Fibroblast of skin of left biceps (primary cell): Measurements from ENCODE around the gene CCR3.

ENCODE experiments used
- DNase-seq, 2 experiments: peaks; one replicate each; pipeline ENCODE4 v3.0.0-alpha.2; 2013; ENCODE audit warnings: low read depth in 2 of 2

CCR3 gene

DNA sequence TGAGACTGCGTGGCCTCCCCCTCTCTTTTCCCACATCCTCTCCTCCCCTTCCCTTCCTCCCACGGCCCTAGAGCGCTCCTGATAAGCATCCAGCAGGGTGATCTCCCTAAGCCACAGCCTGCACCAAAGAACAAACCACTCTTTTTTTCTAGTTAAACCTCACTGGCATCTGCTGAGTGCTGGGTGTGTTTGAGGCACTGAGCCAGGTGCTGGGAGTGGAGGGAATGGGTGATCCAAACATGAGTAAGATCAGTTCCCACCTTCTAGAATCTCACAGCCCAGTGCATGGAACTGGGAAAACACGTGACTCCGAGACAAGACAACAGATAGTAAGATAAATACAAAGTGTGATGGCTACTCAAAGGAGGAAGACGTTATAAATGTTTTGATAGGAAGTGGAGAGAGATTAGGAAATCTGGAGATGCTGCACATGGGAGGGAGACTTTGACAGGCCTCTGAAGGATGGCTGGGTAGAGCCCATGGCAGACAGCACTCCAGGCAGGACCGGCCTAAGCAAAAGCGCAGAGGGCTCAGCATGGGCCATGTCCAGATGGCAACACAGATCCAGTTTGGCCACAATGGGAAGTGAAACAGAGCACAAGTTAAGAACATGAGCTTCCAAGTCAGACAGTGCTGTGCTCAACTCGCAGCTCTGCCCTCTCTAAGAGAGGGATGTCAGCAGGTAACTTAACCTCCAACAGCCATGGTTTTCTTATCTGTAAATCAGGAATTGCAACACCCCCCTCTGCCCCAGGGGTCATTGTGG, 55.6 kb downstream of the CCR3 start:
- no peak for DNase-seq

DNA sequence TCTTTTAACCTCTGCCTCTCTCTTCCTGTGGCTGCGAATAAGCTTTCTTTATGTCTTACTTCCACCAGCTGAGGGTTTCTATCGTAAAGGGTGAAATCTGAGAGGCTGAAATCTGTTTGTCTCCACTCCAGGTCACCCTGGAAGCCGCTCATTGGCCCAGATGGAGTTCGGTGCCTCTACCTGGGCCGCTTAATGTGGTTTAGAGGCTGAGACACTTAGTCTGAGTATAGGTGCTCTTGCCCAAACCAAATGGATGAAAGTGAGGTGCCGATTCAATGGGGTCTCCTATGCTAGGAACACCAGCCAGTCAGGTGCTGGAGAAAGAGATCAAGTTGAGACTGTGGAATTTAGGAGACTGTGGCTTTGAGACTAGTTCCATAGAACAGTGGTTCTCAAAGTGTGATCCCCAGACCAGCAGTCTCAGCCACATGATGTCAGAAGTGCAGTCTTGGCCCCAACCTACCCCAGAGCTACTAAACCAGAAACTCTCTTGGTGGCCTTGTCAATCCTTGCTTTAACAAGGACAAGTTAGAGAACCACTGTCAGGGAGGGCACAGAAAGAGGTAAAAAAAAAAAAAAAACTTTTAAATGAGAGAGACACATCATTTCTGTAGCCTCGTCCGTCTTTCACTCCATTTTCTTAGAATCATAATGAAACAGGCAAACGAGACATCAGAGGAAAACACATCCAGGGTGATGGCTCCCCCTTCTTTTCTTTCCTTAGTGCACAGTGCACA, 56.8 kb downstream of the CCR3 start:
- no peak for DNase-seq

GRCh38 chr3:46299608-46300460, 57.6 kb downstream of the CCR3 start:
- DNase-seq: no peak

DNA sequence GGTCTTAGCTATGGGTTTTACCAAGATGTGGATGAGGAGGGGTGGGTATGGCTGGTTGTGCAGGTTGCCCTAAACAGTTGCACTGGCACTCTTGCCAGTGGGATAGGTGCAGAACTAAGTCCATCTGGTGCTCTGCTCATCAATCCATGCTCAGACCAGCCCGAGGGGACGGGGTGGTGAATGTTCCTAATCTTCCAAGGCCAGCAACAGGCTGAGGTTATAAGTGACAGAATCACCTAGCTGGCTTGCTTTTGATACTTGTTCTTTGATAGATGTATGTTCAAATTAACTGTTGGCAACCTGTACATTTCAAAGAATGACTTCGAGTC, 58.2 kb downstream of the CCR3 start:
- DNase-seq: no peak

DNA sequence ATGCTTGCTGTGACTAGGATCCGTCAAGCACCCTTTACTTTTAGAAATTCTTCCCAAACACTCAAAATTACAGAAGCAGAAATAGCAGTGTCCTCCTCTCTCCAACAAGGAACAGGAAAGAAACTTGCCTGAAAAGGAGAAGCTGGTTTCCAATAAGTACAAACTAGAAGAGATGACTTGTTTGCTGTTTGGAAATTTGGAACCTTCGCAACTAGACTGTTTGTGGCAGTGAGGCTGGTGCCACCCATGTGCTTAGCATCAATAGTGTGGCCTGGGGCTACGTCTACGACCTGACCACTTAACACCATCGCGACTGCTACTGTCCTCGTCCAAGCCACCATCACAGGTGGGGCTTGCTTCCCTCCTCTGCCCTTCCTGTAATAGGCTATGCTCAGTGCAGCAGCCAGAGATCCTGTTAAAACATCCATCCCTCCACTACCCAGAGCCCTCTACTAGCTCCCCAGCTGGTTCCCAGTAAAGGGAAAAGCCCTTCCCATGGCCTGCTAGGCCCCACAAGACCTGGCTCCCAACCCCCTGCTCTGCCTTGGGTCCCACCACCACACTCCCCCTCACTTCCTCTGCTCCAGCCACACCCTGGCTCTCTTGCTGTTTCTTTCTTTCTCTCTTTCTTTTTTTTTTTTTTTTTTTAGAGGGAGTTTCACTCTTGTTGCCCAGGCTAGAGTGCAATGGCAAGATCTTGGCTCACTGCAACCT, 59.0 kb downstream of the CCR3 start:
- DNase-seq: no peak

GRCh38 chr3:46303240-46303639, 61.0 kb downstream of the CCR3 start:
- DNase-seq: no peak

- DNase-seq: no peak
Measured at GRCh38 chr3:46304739-46305138, 62.5 kb downstream of the CCR3 start.

DNA sequence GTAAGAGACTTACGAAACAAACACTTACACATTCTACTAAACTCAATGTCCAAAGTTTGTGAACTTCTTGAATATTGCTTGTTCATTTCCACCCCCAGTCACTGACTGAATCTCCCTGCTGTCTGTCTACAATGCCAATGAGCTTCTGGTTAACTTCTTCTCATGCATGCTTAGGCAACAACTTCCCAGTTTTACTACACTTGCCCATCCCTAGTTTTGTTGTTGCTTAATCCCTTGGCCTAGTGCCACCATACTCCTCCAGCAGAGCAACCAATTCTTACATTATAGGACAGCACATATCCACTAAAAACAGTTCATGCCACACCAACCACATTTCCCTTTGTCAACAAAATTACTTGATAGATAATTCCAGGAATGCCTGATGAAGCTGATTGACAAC, 70.7 kb downstream of the CCR3 start:
- DNase-seq: no peak

DNA sequence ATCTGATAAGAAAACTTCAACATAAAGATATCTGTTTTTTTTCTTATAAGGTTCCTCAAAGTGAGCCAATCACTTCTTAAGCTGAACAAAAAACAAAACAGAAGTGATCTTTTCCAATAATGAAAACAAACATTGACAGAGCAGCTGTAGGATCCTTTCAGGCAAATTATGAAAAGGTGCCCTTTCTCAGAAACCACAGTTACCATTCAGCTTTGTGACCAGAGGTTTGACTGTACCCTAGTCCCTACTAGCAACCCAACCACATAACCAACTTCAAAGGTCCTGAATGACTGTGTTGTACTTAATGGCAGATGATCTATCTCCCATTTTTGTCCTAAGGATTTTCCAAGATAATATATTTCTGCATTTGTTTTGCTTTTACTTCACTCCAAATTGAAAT, 72.3 kb downstream of the CCR3 start:
- no peak for DNase-seq

GRCh38 chr3:46316206-46316605, 73.9 kb downstream of the CCR3 start:
- DNase-seq: no peak
